Chondrocyte (in vitro differentiated cells): ENCODE results near the gene RNPS1. TPM values are rescaled to one million over a fixed set of nuclear protein-coding genes. Genes with fewer than 3 reads are reported as not detected.
A peak's percentile ranks its signal among the peaks of the same experiment; 100 is the strongest.

Experiments
- DNase-seq: peaks from one replicate; pipeline ENCODE4 v3.0.0; 2021; ENCODE audit warnings: mixed read lengths, low spot score
- H3K27ac Mint-ChIP-seq: one replicate; pipeline ENCODE4 v1.8.0; 2021; ENCODE audit warnings: mild to moderate bottlenecking, moderate library complexity, mixed read lengths; ENCODE audit not compliant: unreplicated experiment
- H3K27me3 Mint-ChIP-seq: 2 replicates; pipeline ENCODE4 v1.8.0; 2021; ENCODE audit warnings: low read depth, mixed read lengths
- H3K36me3 Mint-ChIP-seq: 2 replicates; pipeline ENCODE4 v1.8.0; 2021; ENCODE audit warnings: low read depth, mixed read lengths
- H3K4me1 Mint-ChIP-seq: 2 replicates; pipeline ENCODE4 v1.8.0; 2021; ENCODE audit warnings: low read depth, mild to moderate bottlenecking, mixed read lengths
- H3K4me3 Mint-ChIP-seq: one replicate; pipeline ENCODE4 v1.8.0; 2021; ENCODE audit warnings: mild to moderate bottlenecking, moderate library complexity, mixed read lengths; ENCODE audit not compliant: unreplicated experiment
- H3K9me3 Mint-ChIP-seq: 2 replicates; pipeline ENCODE4 v1.8.0; 2021; ENCODE audit warnings: low read depth, mixed read lengths
- CTCF ChIP-seq: fragments of 200-600 bp; sonication (generic); IDR thresholded peaks from 2 replicates; pipeline ENCODE4 v1.5.0; 2021; ENCODE audit warnings: antibody characterized with exemption, mild to moderate bottlenecking, moderate library complexity
- long read RNA-seq: library from polyadenylated mRNA; stranded (forward); transcript quantifications from one replicate; pipeline ENCODE4 v2.0.0, GENCODE V29; 2021
- total RNA-seq: library from RNA; stranded (reverse); gene quantifications from 3 replicates; pipeline ENCODE4 v1.2.1, GENCODE V29; 2021

The RNPS1 gene, protein sequence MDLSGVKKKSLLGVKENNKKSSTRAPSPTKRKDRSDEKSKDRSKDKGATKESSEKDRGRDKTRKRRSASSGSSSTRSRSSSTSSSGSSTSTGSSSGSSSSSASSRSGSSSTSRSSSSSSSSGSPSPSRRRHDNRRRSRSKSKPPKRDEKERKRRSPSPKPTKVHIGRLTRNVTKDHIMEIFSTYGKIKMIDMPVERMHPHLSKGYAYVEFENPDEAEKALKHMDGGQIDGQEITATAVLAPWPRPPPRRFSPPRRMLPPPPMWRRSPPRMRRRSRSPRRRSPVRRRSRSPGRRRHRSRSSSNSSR
- total RNA-seq = 109 to 122 TPM (median 111 TPM) in 3 replicates
- long read RNA-seq, transcript RNPS1-203 (8 exons, 2,069 nt) = minor isoform, 25 of 219 reads
- long read RNA-seq, transcript RNPS1-217 (7 exons, 1,514 nt) = minor isoform, 5 of 219 reads
- long read RNA-seq, transcript RNPS1-220 (7 exons, 2,037 nt) = major isoform, 85 of 219 reads
- long read RNA-seq, transcript RNPS1-202 (8 exons, 2,241 nt) = minor isoform, 82 of 219 reads
- long read RNA-seq, partial matches to known transcripts = 2 of 219 reads
- long read RNA-seq, other reads (novel, unspliced or antisense) = 15 of 219 reads

DNA sequence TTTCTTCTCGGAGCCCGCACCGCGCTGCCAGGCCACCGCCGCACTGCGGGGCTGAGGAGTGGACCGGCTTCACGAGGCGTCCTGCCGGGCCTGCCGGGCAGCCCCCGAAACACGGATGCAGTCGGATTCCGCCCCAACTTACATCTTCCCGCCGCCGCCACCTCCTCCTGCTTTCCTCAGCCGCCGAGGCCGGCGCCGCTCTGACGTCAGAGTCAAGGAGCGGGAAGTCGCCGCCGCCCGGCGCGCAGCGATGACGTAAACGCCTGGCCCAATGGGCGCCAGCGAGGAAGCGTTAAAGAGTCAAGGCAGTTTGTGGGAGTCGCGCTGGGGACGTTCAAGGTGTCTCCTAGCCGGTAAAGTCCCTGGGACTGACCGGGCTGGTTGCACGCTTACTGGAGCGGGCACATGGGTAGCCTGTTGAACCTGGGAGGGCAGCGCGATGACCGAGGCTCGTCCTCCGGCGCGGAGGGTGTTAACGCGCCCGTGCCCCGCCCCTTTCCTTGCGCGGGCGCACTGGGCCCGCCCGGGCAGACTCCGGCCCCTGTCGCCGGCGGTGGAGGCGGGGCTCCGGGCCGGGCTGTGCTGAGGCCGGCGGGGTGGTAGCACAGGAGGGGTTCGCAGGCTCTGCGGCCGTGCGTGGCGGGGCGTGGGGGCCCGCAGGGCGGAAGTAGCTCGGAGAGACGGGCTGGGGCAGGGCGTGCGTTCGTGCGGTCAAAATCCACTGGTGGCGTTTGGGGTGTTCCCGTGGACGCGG, at the start of gene RNPS1:
TSS of gene RNPS1 (minus strand) at position 214 of the 754 bp plus-strand sequence. CDS start 3,483 bp downstream, outside the sequence.
- peak; percentile 98 for DNase-seq
- Mint-ChIP-seq H3K27ac (peak within 1 kb of the TSS; percentile 99), H3K9me3 (no peaks in the 10 kb centered on the region), H3K36me3 (peaks cover 2% of the 10 kb centered on the region), H3K27me3 (no peaks in the 10 kb centered on the region), H3K4me1 (peaks cover 38% of the 10 kb centered on the region), H3K4me3 (peak within 1 kb of the TSS; percentile 88)
- TF ChIP-seq CTCF = no peak

DNA sequence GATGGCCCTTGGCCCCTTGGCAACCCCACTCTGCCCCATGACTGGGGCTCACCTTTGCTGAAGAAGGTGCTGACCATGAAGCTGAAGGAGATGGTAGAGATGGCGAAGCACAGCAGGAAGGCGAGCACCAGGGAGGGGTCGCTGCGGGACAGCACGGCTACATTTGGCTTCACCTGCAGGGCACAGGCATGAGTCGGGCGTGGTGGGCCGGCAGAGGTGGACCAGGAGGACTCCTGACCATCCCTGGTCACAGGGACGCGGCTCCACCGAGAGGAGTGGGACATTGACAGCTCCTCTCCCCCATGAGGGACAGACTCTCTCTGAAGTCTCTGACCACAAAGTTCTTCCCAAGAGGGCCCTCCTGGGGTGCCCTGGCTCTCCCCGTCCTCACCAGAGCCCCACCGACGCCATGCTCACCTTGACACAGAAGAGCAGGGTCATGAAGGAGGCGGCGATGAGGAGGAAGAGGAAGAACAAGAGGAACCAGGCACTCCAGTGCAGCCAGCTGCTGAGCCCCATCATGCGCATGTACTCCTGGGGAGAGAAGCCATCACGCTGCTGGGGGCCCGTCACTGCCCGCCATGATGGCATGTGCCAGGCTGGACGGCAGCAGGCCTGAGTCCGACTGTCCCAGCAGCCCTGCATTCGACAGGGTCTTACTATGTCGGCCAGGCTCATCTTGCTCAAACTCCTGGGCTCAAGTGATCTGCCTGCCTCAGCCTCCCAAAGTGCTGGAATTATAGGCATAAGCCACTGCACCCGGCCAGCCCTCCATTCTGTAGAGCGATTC, 49.5 kb upstream of the RNPS1 start:
- DNase-seq = no peak
- no peak overlapping the region for H3K27ac Mint-ChIP-seq
- H3K27me3 Mint-ChIP-seq = no peaks in the 10 kb centered on the region
- no peak for TF ChIP-seq CTCF
- H3K4me3 Mint-ChIP-seq = no peak overlapping the region
- peaks cover 15% of the 10 kb centered on the region for H3K36me3 Mint-ChIP-seq
- no peaks in the 10 kb centered on the region for H3K4me1 Mint-ChIP-seq
- no peaks in the 10 kb centered on the region for H3K9me3 Mint-ChIP-seq

GRCh38 chr16:2308089-2308962, 40.4 kb upstream of the RNPS1 start:
- Mint-ChIP-seq H3K9me3 (no peaks in the 10 kb centered on the region), H3K27ac (no peak overlapping the region), H3K4me3 (no peak overlapping the region), H3K27me3 (no peaks in the 10 kb centered on the region), H3K4me1 (no peaks in the 10 kb centered on the region), H3K36me3 (peaks cover 2% of the 10 kb centered on the region)
- TF ChIP-seq CTCF = no peak
- no peak for DNase-seq

GRCh38 chr16:2299915-2300192, 31.9 kb upstream of the RNPS1 start:
- TF ChIP-seq CTCF = no peak
- peaks cover 2% of the 10 kb centered on the region for H3K36me3 Mint-ChIP-seq
- H3K4me3 Mint-ChIP-seq = no peak overlapping the region
- no peak for DNase-seq
- H3K27ac Mint-ChIP-seq = no peak overlapping the region
- no peaks in the 10 kb centered on the region for H3K9me3 Mint-ChIP-seq
- no peaks in the 10 kb centered on the region for H3K4me1 Mint-ChIP-seq
- H3K27me3 Mint-ChIP-seq = no peaks in the 10 kb centered on the region
